ENCODE results near the gene PVALEF. TPM values are rescaled to one million over a fixed set of nuclear protein-coding genes. Genes with fewer than 3 reads are reported as not detected.

PVALEF gene
- total and polyA plus RNA-seq, 2 experiments from 2014 or later = 0.37 to 0.86 TPM

DNA sequence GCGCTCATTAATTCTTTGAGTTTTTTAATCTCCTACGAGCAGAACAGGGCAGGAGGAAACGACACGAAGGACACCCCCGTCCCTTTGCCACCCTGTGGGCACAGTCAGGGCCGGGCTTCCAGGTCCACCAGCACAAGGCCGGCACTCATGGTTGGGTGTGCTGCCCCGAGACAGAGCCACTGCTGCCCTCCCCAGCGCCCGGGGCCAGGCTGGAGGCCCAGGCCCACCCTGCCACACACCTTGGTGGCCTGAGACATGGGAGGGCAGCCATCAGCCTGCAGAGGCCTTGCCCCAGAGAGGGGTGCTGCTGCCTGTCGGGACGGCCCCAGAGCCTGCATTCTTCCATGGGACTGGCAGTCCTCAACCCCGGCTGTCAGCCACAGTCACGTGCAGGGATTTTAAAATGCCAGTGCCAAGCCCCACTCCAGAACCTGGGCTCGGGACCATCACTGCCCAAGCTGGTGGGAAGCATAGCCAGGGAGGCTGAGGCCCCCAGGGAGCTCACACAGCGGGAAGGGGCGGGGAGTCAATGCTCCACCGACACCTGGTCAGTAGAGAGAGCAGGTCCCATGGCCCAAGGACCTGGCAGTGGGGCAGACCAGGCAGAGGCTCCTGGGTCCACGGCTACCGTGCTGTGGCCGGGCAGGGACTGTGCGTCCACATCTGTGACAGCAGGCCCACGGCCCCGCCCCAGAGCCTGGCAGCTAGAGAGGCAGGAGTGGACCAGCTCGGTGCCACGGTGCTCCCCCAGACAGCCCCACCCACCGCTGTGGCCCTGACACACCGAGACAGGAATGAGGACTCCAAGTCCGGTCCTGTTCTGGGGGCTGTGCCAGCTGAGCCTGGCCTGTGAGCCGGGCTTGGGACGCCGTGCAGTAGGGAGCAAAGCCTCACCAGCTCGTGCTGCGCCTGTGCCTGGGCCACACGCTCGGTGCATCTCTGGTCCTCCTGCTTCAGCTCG lies 29.9 kb downstream of the PVALEF start:
- Histone ChIP-seq H3K4me1 (ENCODE audit: low read depth) (no peaks in the 10 kb centered on the region), H3K27me3 (no peaks in the 10 kb centered on the region), H3K4me3 (no peak overlapping the region), H3K36me3 (no peaks in the 10 kb centered on the region), H3K9me3 (ENCODE audit: low read depth) (no peaks in the 10 kb centered on the region), H3K27ac (no peak overlapping the region)
- TF ChIP-seq, protein P1, sequence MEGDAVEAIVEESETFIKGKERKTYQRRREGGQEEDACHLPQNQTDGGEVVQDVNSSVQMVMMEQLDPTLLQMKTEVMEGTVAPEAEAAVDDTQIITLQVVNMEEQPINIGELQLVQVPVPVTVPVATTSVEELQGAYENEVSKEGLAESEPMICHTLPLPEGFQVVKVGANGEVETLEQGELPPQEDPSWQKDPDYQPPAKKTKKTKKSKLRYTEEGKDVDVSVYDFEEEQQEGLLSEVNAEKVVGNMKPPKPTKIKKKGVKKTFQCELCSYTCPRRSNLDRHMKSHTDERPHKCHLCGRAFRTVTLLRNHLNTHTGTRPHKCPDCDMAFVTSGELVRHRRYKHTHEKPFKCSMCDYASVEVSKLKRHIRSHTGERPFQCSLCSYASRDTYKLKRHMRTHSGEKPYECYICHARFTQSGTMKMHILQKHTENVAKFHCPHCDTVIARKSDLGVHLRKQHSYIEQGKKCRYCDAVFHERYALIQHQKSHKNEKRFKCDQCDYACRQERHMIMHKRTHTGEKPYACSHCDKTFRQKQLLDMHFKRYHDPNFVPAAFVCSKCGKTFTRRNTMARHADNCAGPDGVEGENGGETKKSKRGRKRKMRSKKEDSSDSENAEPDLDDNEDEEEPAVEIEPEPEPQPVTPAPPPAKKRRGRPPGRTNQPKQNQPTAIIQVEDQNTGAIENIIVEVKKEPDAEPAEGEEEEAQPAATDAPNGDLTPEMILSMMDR (IDR thresholded peaks at IDR 0.05; ENCODE audit: low read depth, low read length) = no peak
- no peak for DNase-seq (ENCODE audit: low read depth in 1 of 2, low spot score in 1 of 2)

DNA sequence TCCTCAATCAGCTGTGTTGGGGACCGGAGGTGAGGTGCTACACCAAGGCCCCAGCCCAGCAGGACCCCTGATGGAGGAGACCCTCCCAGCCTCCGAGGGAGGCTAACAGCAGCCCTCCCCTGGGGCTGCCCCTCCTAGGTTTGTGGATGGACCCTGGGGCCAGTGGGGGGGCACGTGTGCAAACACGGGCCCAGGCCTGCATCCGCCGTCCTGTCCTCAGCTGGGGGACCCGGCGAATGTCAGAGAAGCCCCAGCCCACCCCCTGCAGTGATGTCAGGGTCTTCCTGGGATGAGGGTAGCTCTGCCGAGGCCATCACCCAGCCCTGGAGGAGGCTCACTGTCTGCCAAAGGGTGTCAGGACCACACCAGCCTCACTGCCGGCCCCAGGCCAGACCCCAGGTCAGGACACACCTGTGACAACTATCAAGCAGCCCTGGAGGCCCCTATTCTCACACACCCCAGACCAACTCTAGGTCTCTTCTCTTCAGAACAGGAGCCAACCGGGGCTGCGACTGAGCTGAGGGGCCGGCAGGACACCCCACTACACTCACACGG lies 30.7 kb downstream of the PVALEF start:
- Histone ChIP-seq H3K4me3 (no peak overlapping the region), H3K27me3 (no peaks in the 10 kb centered on the region), H3K27ac (no peak overlapping the region), H3K4me1 (ENCODE audit: low read depth) (no peaks in the 10 kb centered on the region), H3K36me3 (no peaks in the 10 kb centered on the region), H3K9me3 (ENCODE audit: low read depth) (no peaks in the 10 kb centered on the region)
- TF ChIP-seq, protein P1 (IDR thresholded peaks at IDR 0.05; ENCODE audit: low read depth, low read length) = no peak
- no peak for DNase-seq (ENCODE audit: low read depth in 1 of 2, low spot score in 1 of 2)

DNA sequence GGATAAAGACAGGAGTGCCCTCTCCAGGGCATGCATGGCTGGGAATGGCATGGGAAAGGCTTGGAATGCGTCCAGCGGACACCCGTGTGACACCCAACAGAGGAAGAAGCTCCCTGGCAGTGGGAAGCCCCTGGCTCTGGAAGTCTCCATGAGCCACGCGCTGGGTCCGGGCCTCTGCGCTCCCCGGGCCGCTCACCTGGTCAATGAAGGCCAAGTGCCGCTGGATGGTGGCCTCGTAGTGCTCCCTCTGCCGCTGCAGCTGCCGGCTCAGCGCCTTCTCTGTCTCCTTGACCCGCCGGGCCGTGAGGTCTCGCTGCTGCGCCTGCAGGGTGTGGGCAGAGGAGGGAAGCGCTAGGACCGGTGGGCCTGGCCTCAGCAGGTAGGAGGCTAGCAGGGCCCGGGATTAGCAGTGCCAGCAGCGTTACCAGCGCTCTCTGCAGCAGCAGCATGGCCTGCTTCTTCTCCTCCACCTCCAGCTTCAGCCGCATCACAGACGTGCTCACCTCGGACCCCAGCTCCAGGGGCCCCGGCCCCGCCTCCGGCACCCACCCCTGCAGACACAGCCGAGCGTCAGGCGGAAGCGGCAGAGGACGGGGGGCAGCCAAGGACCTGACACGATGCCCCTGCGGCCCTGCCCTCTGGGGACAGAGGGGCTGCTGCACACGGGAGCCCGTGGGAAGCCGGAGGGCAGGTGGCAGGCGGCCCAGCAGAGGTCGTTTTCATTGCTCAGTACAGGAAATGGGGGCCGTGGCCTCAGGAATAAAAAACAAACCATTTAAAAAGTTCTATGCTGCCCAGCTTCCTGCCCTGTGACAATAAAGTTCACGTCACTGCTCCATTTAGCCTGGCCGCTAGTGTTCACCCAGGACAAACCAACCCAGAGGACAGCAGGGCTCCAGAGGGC lies 31.4 kb downstream of the PVALEF start:
- Histone ChIP-seq H3K36me3 (no peaks in the 10 kb centered on the region), H3K27ac (no peak overlapping the region), H3K27me3 (no peaks in the 10 kb centered on the region), H3K4me1 (ENCODE audit: low read depth) (no peaks in the 10 kb centered on the region), H3K4me3 (no peak overlapping the region), H3K9me3 (ENCODE audit: low read depth) (no peaks in the 10 kb centered on the region)
- DNase-seq (ENCODE audit: low read depth in 1 of 2, low spot score in 1 of 2) = no peak
- TF ChIP-seq, protein P1 (IDR thresholded peaks at IDR 0.05; ENCODE audit: low read depth, low read length) = no peak

DNA sequence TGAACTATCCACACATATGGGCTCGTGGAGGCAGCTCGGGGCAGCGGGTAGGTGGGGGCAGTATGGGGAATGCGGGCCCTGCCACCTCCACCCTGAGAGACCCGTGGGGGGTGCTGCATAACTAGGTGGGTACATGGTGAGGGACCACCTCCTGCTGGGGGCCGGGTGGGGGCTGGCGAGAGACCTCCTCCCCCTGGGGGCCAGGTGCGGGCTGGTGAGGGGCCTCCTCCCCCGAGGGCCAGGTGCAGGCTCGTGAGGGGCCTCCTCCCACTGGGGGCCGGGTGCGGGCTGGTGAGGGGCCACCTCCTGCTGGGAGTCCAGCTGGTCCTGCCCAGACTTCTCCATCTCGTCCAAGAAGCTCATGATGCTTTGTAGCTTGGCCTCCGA lies 32.1 kb downstream of the PVALEF start:
- H3K27me3 ChIP-seq = no peaks in the 10 kb centered on the region
- H3K9me3 ChIP-seq (ENCODE audit: low read depth) = no peaks in the 10 kb centered on the region
- TF ChIP-seq, protein P1 (IDR thresholded peaks at IDR 0.05; ENCODE audit: low read depth, low read length) = no peak
- DNase-seq (ENCODE audit: low read depth in 1 of 2, low spot score in 1 of 2) = no peak
- H3K4me3 ChIP-seq = no peak overlapping the region
- H3K36me3 ChIP-seq = no peaks in the 10 kb centered on the region
- H3K27ac ChIP-seq = no peak overlapping the region
- no peaks in the 10 kb centered on the region for H3K4me1 ChIP-seq (ENCODE audit: low read depth)

DNA sequence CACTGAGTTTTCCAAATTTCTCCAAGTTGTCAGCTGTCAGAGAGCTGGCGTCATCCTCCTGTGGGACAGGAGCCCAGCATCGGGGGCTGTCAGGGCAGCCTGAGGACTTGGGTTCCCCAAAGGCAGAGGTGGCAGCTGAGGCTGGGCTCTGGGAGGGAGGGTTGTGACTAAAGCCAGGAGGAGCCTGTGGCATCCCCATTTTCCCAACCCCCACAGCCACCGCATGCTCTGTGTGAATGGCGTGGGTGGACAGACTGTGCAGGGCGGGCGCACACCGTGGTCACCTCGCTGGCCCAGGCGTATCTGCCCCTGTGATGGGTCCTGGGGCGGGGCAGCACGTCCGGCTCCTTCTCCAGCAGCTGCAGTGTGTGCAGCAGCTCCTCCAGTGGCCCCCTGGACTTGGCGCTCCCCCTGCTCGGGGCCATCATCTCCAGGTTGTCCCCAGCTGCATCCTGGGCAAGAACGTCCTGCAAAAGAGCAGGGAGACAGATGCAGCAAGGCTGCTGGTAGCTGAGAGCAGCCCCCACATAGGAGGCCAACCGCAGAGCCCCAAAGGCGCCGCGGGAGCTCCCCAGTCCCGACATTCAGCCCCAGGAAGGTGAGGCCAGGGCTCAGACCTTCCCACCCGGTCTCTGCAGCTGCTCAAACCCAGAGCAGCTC lies 32.7 kb downstream of the PVALEF start:
- DNase-seq (ENCODE audit: low read depth in 1 of 2, low spot score in 1 of 2) = no peak
- no peak overlapping the region for H3K27ac ChIP-seq
- no peaks in the 10 kb centered on the region for H3K4me1 ChIP-seq (ENCODE audit: low read depth)
- no peaks in the 10 kb centered on the region for H3K36me3 ChIP-seq
- no peaks in the 10 kb centered on the region for H3K9me3 ChIP-seq (ENCODE audit: low read depth)
- no peaks in the 10 kb centered on the region for H3K27me3 ChIP-seq
- TF ChIP-seq, protein P1 (IDR thresholded peaks at IDR 0.05; ENCODE audit: low read depth, low read length) = no peak
- H3K4me3 ChIP-seq = no peak overlapping the region
